GM12891 (cell line): Measurements from ENCODE around the gene AGRN.

Experiments
- DNase-seq: peaks from one replicate; pipeline ENCODE4 v3.0.0; 2011; ENCODE audit warnings: low spot score; ENCODE audit not compliant: insufficient read length
- FAIRE-seq: peaks from 2 replicates; lab custom pipeline; 2011; peaks lifted over from hg19 to GRCh38; lab: Jason Lieb, UNC
- PAX5 ChIP-seq: IDR thresholded peaks from 2 replicates; pipeline ENCODE4 v1.6.1; 2011; ENCODE audit warnings: low read length, moderate library complexity, mild to moderate bottlenecking; ENCODE audit not compliant: insufficient read depth, severe bottlenecking
- POLR2A ChIP-seq: IDR thresholded peaks from 2 replicates; pipeline ENCODE4 v1.6.1; 2011; ENCODE audit warnings: low read depth, low read length, control low read depth
- POLR2AphosphoS5 ChIP-seq: IDR thresholded peaks from 2 replicates; pipeline ENCODE4 v1.6.1; 2011; ENCODE audit warnings: low read depth, low read length, control low read depth
- POU2F2 ChIP-seq: IDR thresholded peaks from 2 replicates; pipeline ENCODE4 v1.6.1; 2011; ENCODE audit warnings: low read depth, mild to moderate bottlenecking, control low read depth, low read length, moderate library complexity
- SPI1 ChIP-seq: IDR thresholded peaks from 2 replicates; pipeline ENCODE4 v1.6.1; 2011; ENCODE audit warnings: low read depth, low read length, control low read depth
- TAF1 ChIP-seq: IDR thresholded peaks from 2 replicates; pipeline ENCODE4 v1.6.1; 2011; ENCODE audit warnings: low read depth, low read length, control low read depth

Gene AGRN

DNA sequence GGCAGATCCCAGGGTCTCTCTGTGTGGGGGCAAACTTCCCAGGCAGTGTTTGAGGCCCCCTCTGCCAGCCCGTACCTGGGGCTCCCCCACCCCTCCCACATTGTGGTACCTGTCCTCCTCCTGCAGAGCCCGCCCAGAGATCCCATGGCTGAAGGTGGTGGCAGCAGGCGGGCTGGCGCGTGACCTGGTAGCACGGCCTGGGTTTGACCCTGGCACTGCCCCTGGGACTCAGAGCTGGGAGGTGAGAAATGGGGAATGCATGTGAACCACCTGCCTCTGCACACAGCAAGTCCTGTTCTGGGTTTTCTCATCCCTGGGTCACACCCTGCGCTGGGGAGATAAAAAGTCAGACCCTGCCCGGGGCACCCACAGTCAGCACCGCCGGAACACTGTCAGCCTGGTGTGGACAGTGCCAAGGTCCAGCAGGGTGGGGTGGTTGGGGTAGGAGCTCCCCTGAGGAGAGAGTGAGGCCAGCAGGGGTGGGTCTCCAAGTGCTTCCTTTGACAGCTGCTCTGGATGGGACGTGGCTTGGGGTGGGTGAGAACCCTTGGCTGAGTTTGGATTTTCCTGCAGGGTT, 11.8 kb downstream of the AGRN start:
- FAIRE-seq (peak; percentile 41), DNase-seq (no peak)
- TF ChIP-seq TAF1 (no peak), POU2F2 (no peak), PAX5 (no peak), SPI1 (no peak), POLR2A (no peak), POLR2AphosphoS5 (no peak)

DNA sequence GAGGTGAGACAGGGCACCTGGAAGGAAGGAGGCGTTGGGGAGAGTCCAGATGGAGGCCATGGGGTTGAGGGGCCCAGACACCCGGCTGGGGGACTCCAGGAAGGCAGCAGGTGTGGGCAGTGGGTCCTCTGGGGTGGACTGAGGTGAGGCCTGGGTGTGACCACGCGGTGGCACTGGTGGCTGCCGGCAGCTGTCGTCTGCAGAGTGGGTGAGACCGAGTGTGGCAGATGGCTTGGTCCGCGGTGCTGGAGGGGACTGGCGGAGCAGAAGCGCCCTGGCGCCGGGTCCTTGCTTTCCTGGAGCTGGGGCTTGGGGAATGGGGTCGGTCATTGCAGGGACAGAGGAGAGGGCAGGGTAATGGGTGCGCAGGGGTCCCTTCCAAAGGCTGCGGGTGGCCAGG, 12.5 kb downstream of the AGRN start:
- no peak for DNase-seq

DNA sequence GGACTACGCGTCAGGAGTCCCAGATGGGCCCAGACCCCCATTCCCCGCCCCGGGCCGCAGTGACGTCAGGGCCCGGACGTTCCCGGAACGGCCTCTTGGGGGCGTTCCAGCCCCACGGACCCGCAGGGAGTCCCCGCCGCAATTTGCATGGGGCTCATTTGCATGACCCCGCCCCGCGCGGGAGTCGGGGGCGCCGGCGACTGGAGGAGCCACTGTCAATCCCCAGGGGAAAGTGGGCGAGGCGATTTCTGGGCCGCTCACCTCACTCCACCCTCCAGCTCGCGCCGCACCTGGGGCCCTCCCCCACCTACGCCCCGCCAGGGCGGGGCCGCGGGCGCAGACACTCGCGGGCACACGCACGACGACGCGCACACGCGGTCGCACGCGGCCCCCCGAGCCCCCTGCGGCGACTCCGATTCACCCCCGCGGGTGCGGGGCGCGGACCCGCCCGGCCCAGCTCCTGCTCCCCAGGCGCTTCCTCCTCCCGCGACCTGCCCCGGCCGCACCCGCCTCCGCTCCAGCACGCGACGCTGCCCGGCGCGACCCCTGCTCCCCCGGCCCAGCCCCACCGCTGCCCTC, 13.2 kb downstream of the AGRN start:
- FAIRE-seq (peak; percentile 96), DNase-seq (peak; percentile 99)
- TF ChIP-seq POLR2A, result no peak
- TF ChIP-seq SPI1, result no peak
- peak; percentile 99 for TF ChIP-seq POU2F2
- TF ChIP-seq TAF1, result no peak
- no peak for TF ChIP-seq POLR2AphosphoS5

More for the DNA sequence above, 12.5 kb downstream of the AGRN start:
- FAIRE-seq, result peak; percentile 66
- TF ChIP-seq POLR2A (no peak), POU2F2 (no peak), TAF1 (no peak), SPI1 (no peak), PAX5 (no peak), POLR2AphosphoS5 (no peak)

DNA sequence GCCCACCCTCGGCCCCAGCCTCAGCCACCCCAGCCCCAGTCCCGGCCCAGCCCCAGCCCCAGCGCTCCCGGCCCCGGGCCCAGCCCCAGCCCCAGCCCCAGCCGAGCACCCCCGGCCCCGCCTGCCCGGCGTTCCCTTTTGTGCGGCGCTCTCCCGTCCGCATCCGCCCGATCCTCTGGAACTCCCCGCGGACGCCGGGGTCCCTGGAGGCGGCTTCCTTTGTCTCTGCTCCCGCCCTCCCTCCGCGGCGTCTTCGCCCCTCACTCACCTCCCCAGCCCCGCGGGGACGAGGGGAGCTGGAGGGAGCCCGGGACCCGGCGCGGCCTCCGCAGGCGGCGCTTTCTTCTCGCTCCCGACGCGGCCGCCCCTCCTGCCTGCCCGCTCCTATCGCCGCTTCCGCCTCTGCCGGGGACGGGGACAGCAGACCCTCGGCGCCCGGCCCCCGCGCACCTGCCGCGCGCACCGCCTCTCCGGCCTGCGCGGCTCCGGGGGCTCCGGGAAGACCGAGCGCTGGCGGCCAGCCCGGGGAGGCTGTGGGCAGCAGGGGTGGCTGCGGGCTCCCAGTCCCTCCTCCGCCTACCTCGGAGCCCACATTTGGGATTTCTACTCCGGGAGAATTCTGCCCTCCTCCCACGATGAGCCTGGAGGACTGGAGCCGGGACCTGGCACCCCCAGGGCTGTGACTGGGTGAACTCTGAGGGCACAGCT, 14.0 kb downstream of the AGRN start:
- TF ChIP-seq PAX5 (no peak), SPI1 (no peak), POLR2AphosphoS5 (no peak)

DNA sequence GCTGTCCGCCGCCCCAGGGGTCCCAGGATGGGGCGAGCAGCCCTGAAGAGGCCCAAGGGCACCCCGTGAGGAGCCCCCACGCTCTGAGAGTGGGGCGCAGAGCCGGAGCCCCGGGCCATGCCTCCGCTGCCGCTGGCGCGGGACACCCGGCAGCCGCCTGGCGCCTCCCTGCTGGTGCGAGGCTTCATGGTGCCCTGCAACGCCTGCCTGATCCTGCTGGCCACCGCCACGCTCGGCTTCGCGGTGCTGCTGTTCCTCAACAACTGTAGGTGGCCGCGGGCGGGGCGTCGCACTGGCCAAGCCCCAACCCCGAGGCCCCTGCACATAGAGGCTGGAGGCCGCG, 14.5 kb downstream of the AGRN start:
- DNase-seq (no peak), FAIRE-seq (no peak)
- TF ChIP-seq PAX5, result no peak

More for the DNA sequence above, 14.0 kb downstream of the AGRN start:
- DNase-seq (no peak), FAIRE-seq (no peak)

DNA sequence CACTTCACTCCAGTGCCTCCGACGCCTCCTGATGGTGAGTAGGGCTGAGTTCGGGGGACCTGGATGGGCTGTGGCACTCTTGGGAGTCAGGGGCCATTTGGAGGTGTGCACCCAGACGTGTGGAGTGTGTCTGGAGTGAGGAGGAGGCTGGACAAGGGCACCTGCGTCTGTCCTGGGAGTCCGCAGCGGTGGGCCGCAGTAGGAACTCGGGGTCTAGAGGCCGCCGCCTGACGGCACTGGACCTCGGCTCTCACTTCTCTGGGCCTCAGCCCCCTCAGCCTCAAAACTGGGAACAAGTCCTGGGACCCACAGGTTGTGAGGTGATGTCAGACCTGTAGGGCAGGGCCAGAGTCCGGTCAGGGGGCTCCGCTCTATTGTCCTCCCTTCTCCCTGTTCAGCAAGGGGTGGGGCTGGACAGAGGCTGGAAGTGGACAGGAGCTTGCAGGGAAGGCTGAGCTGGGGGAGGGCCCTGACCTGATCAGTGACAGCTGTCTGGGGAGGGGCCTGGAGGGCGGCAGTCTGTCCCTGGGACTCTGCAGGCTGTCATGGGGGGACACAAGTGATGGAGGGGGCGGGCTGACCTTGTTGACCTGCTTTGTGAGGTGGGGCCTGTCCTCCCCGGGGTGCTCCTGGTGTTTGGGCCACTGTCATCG, 15.5 kb downstream of the AGRN start:
- no peak for DNase-seq
- no peak for FAIRE-seq

DNA sequence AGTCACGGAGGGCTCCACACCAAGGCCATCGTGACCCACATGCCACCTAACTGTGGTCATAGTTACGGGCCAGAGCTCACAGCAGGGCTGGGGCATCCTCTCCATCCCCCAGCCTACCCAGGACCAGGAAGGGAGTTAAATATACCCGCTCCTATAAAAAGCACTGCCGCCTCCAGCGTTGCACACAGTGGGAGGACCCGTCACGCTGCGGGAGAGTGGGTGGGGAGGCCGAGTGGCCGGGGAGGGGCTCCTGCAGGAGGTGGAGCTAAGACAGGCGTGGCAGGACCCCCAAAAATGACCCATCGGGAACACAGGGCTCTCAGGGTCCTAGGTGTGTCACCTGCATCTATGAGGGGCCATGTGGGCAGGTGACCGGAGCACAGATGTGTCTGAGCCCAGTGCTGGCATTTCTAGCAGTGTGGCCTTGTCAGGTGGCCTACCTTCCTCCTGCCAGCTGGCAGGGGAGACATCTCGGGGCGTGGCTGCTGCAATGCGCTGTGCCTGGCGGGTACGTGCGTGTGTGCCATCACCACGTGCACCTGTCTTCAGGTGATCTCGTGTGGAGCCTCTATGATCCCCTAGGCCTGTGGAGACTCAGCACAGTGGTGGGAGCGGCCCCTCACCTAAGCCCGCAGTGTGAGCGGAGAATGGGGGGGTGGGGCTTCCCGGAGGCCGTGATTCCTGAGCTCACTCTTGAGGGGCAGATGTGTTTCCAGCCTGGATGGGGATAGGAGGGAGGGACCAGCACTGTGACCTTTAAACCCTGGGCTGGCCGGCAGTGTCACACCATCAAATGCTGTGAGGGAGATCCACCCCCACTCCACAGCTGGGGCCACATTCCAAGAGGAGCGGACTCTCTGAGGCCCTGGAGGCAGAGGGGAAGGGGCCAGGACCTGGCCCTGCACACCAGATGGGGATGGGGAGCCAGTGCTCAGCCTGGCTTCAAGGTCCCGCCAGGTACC, 17.7 kb downstream of the AGRN start:
- TF ChIP-seq POLR2A, result no peak
- TF ChIP-seq TAF1, result no peak
- no peak for DNase-seq
- no peak for FAIRE-seq

More for the DNA sequence above, 15.5 kb downstream of the AGRN start:
- no peak for TF ChIP-seq SPI1
- no peak for TF ChIP-seq POU2F2
- no peak for TF ChIP-seq POLR2AphosphoS5
- TF ChIP-seq PAX5, result no peak
- TF ChIP-seq TAF1, result no peak
- TF ChIP-seq POLR2A, result no peak

DNA sequence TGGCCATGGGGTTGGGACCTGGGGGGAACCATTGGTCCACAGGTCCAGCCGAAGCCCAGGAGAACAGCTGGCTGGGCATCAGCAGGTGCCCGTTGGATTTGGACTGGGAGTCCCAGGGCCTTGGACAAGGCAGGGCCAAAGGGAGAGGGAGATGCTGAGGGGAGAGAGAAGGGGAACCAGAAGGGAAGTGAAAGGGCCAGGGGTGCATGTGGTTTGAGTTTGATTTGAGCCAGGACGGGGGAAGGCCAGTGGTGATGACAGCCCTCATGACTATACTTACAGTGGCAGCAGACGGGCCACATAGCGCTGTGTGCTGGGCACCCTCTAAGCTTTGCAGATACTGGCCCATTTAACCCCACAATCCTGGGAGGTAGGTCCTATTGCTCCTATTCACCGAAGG, 18.8 kb downstream of the AGRN start:
- DNase-seq (peak; percentile 62), FAIRE-seq (peak; percentile 91)
- TF ChIP-seq POLR2AphosphoS5 (no peak), PAX5 (no peak), SPI1 (peak; percentile 97), POLR2A (no peak), POU2F2 (no peak), TAF1 (no peak)

DNA sequence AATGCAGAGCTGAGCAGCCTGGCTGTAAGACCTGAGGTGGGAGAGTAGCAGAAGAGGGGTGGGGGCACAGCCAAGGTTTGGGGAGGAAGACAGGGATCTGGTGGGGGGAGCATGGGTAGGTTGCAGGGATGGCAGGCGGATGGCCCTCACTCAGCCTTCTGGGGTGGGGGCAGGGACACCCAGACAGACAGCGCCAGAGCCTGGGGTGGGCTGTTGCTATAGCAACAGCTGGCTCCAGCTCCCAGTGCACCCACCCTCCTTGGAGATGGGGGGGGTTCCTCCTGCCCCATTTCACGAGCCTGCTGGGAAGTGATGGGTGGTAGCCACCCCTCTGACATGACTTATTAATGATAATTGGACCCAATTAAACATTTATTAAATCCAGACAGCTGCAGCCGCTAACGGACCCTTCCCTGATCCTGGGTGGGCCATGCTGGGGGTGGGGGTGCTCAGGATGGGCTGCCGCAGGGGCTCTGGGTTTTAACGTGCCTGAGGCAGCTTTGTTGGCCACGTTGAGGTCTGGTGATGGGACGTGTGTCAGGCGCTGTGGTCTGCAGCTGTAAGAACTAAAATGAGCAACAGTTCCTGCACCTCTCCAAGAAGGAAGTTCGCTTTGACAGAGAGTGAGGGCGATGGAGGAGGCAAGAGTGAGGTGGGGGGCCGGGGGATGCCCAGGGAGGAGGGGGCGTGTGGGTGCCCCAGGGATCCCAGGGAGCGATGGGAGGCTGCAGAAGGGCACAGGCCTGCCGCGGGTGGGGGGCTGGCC, 19.4 kb downstream of the AGRN start:
- FAIRE-seq (peak; percentile 65), DNase-seq (no peak)
- TF ChIP-seq SPI1 (no peak), POLR2AphosphoS5 (no peak), POU2F2 (no peak)
